H7 (cell line): ENCODE results near the gene CDCP1. TPM values are rescaled to one million over a fixed set of nuclear protein-coding genes. Genes with fewer than 3 reads are reported as not detected.

Experiments used
- DNase-seq: peaks from one replicate; pipeline ENCODE4 v3.0.0; 2012
- H3K27me3 ChIP-seq: 2 replicates; pipeline ENCODE4 v1.6.0; 2011; ENCODE audit warnings: mild to moderate bottlenecking, low read length; ENCODE audit not compliant: control insufficient read depth, insufficient read depth
- H3K36me3 ChIP-seq: replicated peaks from 2 replicates; pipeline ENCODE4 v1.5.1; 2011; ENCODE audit warnings: low read length; ENCODE audit not compliant: control insufficient read depth, insufficient read depth
- H3K4me3 ChIP-seq: 2 replicates; pipeline ENCODE4 v1.5.1; 2011; ENCODE audit warnings: low read depth, mild to moderate bottlenecking, control low read depth, low read length, moderate library complexity; ENCODE audit not compliant: insufficient read depth
- total RNA-seq: library from RNA; depleted of rRNA; stranded (reverse); fragments of >200 nt; shearing (Covaris generic); gene quantifications from 2 replicates; pipeline ENCODE4 v1.2.3, GENCODE V29; 2014

The CDCP1 gene
- total RNA-seq, 1 experiment from 2014 or later: 1.5 TPM

GRCh38 chr3:45103753-45104714, 42.1 kb downstream of the CDCP1 start:
- no peak overlapping the region for H3K4me3 ChIP-seq
- no peaks in the 10 kb centered on the region for H3K27me3 ChIP-seq
- DNase-seq: no peak
- H3K36me3 ChIP-seq: no peaks in the 10 kb centered on the region; the same call in 1 of the 2 replicates

- Histone ChIP-seq H3K36me3 (no peaks in the 10 kb centered on the region; the same call in 1 of the 2 replicates), H3K27me3 (no peaks in the 10 kb centered on the region), H3K4me3 (no peak overlapping the region)
- no peak for DNase-seq
Observed at GRCh38 chr3:45103334-45103733, 42.8 kb downstream of the CDCP1 start.

- no peak overlapping the region for H3K4me3 ChIP-seq
Observed at GRCh38 chr3:45100981-45101407, 45.2 kb downstream of the CDCP1 start.

GRCh38 chr3:45098310-45098709, 47.9 kb downstream of the CDCP1 start:
- Histone ChIP-seq H3K36me3 (peaks cover 2% of the 10 kb centered on the region), H3K27me3 (no peaks in the 10 kb centered on the region), H3K4me3 (no peak overlapping the region)
- DNase-seq: no peak

More at GRCh38 chr3:45100981-45101407, 45.2 kb downstream of the CDCP1 start:
- Histone ChIP-seq H3K27me3 (no peaks in the 10 kb centered on the region), H3K36me3 (no peaks in the 10 kb centered on the region)
- no peak for DNase-seq

GRCh38 chr3:45097296-45097883, 48.8 kb downstream of the CDCP1 start:
- Histone ChIP-seq H3K4me3 (no peak overlapping the region), H3K36me3 (peaks cover 2% of the 10 kb centered on the region), H3K27me3 (no peaks in the 10 kb centered on the region)
- no peak for DNase-seq

GRCh38 chr3:45095916-45096526, 50.2 kb downstream of the CDCP1 start:
- Histone ChIP-seq H3K4me3 (no peak overlapping the region), H3K36me3 (peaks cover 3% of the 10 kb centered on the region), H3K27me3 (no peaks in the 10 kb centered on the region)
- DNase-seq: no peak

GRCh38 chr3:45093176-45093575, 53.0 kb downstream of the CDCP1 start:
- no peak for DNase-seq
- peaks cover 8% of the 10 kb centered on the region for H3K36me3 ChIP-seq

GRCh38 chr3:45092132-45093031, 53.8 kb downstream of the CDCP1 start:
- peaks cover 8% of the 10 kb centered on the region for H3K36me3 ChIP-seq
- no peaks in the 10 kb centered on the region for H3K27me3 ChIP-seq
- no peak overlapping the region for H3K4me3 ChIP-seq
- DNase-seq: no peak

More at GRCh38 chr3:45093176-45093575, 53.0 kb downstream of the CDCP1 start:
- H3K4me3 ChIP-seq: no peak overlapping the region
- no peaks in the 10 kb centered on the region for H3K27me3 ChIP-seq

- no peak for DNase-seq
- no peaks in the 10 kb centered on the region for H3K27me3 ChIP-seq
- no peak overlapping the region for H3K4me3 ChIP-seq
- H3K36me3 ChIP-seq: peaks cover 8% of the 10 kb centered on the region
Observed at GRCh38 chr3:45090855-45091254, 55.3 kb downstream of the CDCP1 start.

GRCh38 chr3:45088543-45089358, 57.4 kb downstream of the CDCP1 start:
- Histone ChIP-seq H3K27me3 (no peaks in the 10 kb centered on the region), H3K4me3 (no peak overlapping the region), H3K36me3 (peaks cover 10% of the 10 kb centered on the region)
- DNase-seq: no peak

GRCh38 chr3:45087155-45087554, 59.0 kb downstream of the CDCP1 start:
- H3K4me3 ChIP-seq: no peak overlapping the region
- H3K36me3 ChIP-seq: peaks cover 10% of the 10 kb centered on the region
- no peaks in the 10 kb centered on the region for H3K27me3 ChIP-seq
- no peak for DNase-seq

- Histone ChIP-seq H3K4me3 (no peak overlapping the region), H3K27me3 (no peaks in the 10 kb centered on the region), H3K36me3 (peaks cover 4% of the 10 kb centered on the region)
- no peak for DNase-seq
Observed at GRCh38 chr3:45084820-45085816, 61.1 kb downstream of the CDCP1 start.
